Measurements from ENCODE around the gene MAPKAP1.

MAPKAP1 gene

GRCh38 chr9:125421166-125421565 lies 285.8 kb downstream of the MAPKAP1 start:
- H3K79me2 ChIP-seq (ENCODE audit: insufficient read depth, low read length): no peaks in the 10 kb centered on the region
- H3K4me1 ChIP-seq (ENCODE audit: insufficient read depth, low read length, severe bottlenecking): no peaks in the 10 kb centered on the region
- no peaks in the 10 kb centered on the region for H3K9me2 ChIP-seq (ENCODE audit: low read depth, low read length)
- H2AFZ ChIP-seq (ENCODE audit: low read length): no peak overlapping the region
- H3K4me3 ChIP-seq (ENCODE audit: low read depth, low read length, poor library complexity, severe bottlenecking): no peak overlapping the region
- H3K27ac ChIP-seq (ENCODE audit: low read depth, low read length, poor library complexity, severe bottlenecking): no peak overlapping the region
- H3F3A ChIP-seq (ENCODE audit: insufficient read depth, low read length): no peaks in the 10 kb centered on the region
- no peak overlapping the region for H3K4me2 ChIP-seq (ENCODE audit: low read length)
- H3K9ac ChIP-seq (ENCODE audit: low read length): no peak overlapping the region
- H3K9me3 ChIP-seq (ENCODE audit: low read length): no peaks in the 10 kb centered on the region
- H4K20me1 ChIP-seq (ENCODE audit: insufficient read depth, low read length): no peaks in the 10 kb centered on the region
- H3K36me3 ChIP-seq (ENCODE audit: insufficient read depth, low read length): no peaks in the 10 kb centered on the region
- TF ChIP-seq CTCF (IDR thresholded peaks at IDR 0.05; ENCODE audit: low read length) (no peak), EZH2 (IDR thresholded peaks at IDR 0.05; ENCODE audit: borderline replicate concordance, low read length) (no peak)
- H3K27me3 ChIP-seq (ENCODE audit: insufficient read depth, low read length): peaks cover 5% of the 10 kb centered on the region; the same call in 1 of the 2 replicates

- TF ChIP-seq EZH2 (IDR thresholded peaks at IDR 0.05; ENCODE audit: borderline replicate concordance, low read length) (no peak), CTCF (IDR thresholded peaks at IDR 0.05; ENCODE audit: low read length) (no peak)
Observed at GRCh38 chr9:125418404-125418803, 288.6 kb downstream of the MAPKAP1 start.

GRCh38 chr9:125416517-125416916 lies 290.5 kb downstream of the MAPKAP1 start:
- peaks cover under 1% of the 10 kb centered on the region for H3K4me1 ChIP-seq (ENCODE audit: insufficient read depth, low read length, severe bottlenecking)
- H4K20me1 ChIP-seq (ENCODE audit: insufficient read depth, low read length): no peaks in the 10 kb centered on the region
- H2AFZ ChIP-seq (ENCODE audit: low read length): no peak overlapping the region
- H3K36me3 ChIP-seq (ENCODE audit: insufficient read depth, low read length): no peaks in the 10 kb centered on the region
- no peaks in the 10 kb centered on the region for H3K9me3 ChIP-seq (ENCODE audit: low read length)
- H3K27ac ChIP-seq (ENCODE audit: low read depth, low read length, poor library complexity, severe bottlenecking): no peak overlapping the region
- TF ChIP-seq CTCF (IDR thresholded peaks at IDR 0.05; ENCODE audit: low read length): no peak
- no peak for TF ChIP-seq EZH2 (IDR thresholded peaks at IDR 0.05; ENCODE audit: borderline replicate concordance, low read length)
- no peaks in the 10 kb centered on the region for H3K27me3 ChIP-seq (ENCODE audit: insufficient read depth, low read length)
- no peak overlapping the region for H3K4me3 ChIP-seq (ENCODE audit: low read depth, low read length, poor library complexity, severe bottlenecking)
- no peak overlapping the region for H3K9ac ChIP-seq (ENCODE audit: low read length)
- H3F3A ChIP-seq (ENCODE audit: insufficient read depth, low read length): no peaks in the 10 kb centered on the region
- no peak overlapping the region for H3K4me2 ChIP-seq (ENCODE audit: low read length)
- no peaks in the 10 kb centered on the region for H3K79me2 ChIP-seq (ENCODE audit: insufficient read depth, low read length)
- H3K9me2 ChIP-seq (ENCODE audit: low read depth, low read length): no peaks in the 10 kb centered on the region

More at GRCh38 chr9:125418404-125418803, 288.6 kb downstream of the MAPKAP1 start:
- Histone ChIP-seq H3K36me3 (ENCODE audit: insufficient read depth, low read length) (no peaks in the 10 kb centered on the region), H3K4me3 (ENCODE audit: low read depth, low read length, poor library complexity, severe bottlenecking) (no peak overlapping the region), H3K9me2 (ENCODE audit: low read depth, low read length) (no peaks in the 10 kb centered on the region), H3K9me3 (ENCODE audit: low read length) (no peaks in the 10 kb centered on the region), H3K4me2 (ENCODE audit: low read length) (no peak overlapping the region), H2AFZ (ENCODE audit: low read length) (no peak overlapping the region), H4K20me1 (ENCODE audit: insufficient read depth, low read length) (no peaks in the 10 kb centered on the region), H3F3A (ENCODE audit: insufficient read depth, low read length) (no peaks in the 10 kb centered on the region), H3K27me3 (ENCODE audit: insufficient read depth, low read length) (0 out of 2 replicates have a peak, but pooled peaks cover 3% of the 10 kb centered on the region), H3K27ac (ENCODE audit: low read depth, low read length, poor library complexity, severe bottlenecking) (no peak overlapping the region), H3K79me2 (ENCODE audit: insufficient read depth, low read length) (no peaks in the 10 kb centered on the region), H3K4me1 (ENCODE audit: insufficient read depth, low read length, severe bottlenecking) (no peaks in the 10 kb centered on the region), H3K9ac (ENCODE audit: low read length) (no peak overlapping the region)
